GM18499 (cell line): ENCODE results near the gene SIN3A.
"Not testable (repeated sequence)": the region's sequence is repeated elsewhere in the genome, so short reads cannot be mapped to it uniquely, and the experiment has no call there.

Experiments used
- ATAC-seq: cut with Tn5 transposase; IDR thresholded peaks from one replicate; pipeline ENCODE4 v1.9.1; 2021; ENCODE audit warnings: moderate number of reproducible peaks; ENCODE audit not compliant: insufficient read depth, unreplicated experiment

SIN3A gene

GRCh38 chr15:75339531-75340240, 111.8 kb downstream of the SIN3A start:
- ATAC-seq, result no peak

- ATAC-seq, result no peak
Measured at GRCh38 chr15:75338661-75339240, 112.7 kb downstream of the SIN3A start.

DNA sequence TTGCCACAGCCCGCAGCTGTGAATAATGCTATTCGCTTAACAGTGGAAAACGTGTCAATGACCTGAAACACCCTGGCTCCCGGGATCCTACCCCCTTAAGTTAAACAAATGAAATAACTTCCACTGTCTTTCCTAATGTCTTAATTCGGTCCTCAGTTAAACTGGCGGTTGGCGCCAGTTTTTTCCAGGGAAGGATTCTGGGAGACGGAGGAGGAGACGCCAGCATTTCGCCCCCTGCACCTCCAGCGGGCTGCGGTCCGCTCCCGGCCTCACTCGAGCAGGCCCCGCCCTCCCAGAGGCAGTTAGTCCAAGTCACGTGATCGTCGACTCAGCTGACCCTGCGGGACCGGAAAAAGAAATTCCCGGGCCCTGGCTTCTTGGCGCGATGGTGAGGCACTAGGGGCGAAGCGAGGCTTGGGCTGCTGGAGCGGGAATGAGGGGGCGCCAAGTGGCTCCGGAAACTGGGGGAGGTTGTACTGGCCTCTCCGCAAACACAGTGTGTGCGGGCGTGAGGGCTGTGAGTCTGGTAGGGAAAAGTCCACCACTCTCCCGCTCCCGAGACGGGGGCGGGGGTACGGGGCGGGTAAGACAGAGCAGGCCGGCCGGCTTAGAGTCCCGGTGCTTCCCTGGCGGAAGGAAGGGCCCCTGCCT, 115.7 kb downstream of the SIN3A start, which contains the start of gene COMMD4:
Gene COMMD4, plus strand, starts transcription at position 359 of the 651 bp plus-strand sequence. Its CDS starts 27 bp downstream, at position 386.
- no peak for ATAC-seq

DNA sequence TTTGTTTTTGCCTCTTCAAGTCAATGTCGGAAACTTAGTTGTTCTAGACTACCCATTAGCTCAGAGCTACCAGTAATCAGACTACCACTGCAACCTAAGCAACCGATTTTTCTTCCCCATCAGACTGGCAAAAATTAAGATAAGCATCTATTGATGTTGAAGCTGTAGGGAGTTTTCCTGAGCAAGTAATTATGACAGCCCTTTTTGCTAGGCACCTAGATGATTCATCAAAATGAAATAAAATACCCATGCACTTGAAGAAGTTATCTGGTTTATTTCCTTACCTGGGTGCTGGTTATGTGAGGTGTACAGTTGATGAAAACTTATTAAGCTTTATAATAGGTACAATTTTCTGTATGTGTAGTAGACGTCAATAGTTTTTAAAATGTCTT, 116.2 kb downstream of the SIN3A start:
- ATAC-seq, result no peak

DNA sequence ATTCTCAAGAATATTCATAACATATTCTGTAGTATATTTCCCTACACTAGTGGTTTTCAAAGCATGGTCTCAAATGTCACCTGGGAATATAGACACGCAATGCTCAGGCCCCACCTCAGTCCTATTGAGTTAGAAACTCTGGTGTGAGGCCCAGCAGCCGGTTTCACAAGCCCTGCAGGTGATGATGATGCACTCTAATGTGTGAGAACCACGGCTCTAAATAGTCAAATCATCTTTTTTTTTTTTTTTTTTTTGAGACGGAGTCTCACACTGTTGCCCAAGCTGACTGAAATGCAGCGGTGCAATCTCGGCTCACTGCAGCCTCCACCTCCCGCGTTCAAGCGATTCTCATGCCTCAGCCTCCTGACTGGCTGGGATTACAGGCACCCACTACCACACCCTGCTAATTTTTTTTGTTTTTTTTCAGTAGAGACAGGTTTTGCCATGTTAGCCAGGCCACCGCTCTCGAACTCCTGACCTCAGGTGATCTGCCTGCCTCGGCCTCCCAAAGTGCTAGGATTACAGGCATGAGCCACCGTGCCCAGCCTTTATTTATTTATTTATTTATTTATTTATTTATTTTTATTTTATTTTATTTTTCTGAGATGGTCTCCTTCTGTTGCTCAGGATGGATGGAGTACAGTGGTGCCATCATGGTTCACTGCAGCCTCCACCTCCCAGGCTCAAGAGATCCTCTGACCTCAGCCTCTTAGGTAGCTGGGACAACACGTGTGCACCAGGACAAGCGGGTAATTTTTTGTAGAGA, 117.7 kb downstream of the SIN3A start:
- ATAC-seq, result not testable (repeated sequence)

- not testable (repeated sequence) for ATAC-seq
Measured at GRCh38 chr15:75332093-75332492, 119.4 kb downstream of the SIN3A start.

DNA sequence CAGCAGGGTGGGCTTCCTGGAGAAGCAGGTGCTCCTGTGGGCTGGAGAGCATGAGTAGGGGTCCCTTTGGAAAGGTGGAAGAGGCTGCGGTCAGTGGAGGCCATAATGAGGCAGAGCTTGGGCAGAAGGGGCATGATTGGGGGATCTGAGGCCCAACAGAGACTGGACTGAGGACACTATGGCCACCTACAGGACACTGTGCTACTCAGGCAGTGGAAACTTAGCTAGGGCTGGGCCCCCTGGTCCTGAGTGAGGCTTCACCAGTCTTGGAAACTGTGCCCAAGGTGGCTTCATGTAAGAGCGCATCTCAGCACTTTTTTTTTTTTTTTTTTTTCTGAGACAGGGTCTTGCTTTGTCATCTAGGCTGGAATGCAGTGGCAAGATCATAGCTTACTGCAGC, 121.9 kb downstream of the SIN3A start:
- no peak for ATAC-seq

GRCh38 chr15:75328493-75329314, 122.8 kb downstream of the SIN3A start:
- no peak for ATAC-seq

- ATAC-seq, result no peak
Measured at GRCh38 chr15:75327491-75327890, 124.0 kb downstream of the SIN3A start.

GRCh38 chr15:75327005-75327404, 124.5 kb downstream of the SIN3A start:
- no peak for ATAC-seq

DNA sequence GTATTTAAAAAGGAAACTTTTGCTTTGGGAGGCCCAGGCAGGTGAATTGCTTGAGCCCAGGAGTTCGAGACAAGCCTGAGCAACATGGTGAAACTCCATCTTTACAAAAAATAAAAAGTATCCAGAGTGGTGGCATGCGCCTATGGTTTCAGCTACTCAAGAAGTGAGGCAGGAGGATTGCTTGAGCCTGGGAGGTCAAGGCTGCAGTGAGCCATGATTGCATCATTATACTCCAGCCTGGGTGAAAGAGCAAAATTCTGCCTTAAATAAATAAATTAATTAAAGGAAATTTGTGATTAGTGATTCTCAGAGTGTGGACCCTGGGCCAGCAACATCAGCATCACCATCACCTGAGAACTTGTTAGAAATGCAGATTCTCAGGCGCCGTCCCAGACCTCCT, 125.6 kb downstream of the SIN3A start:
- ATAC-seq, result no peak

- no peak for ATAC-seq
Measured at GRCh38 chr15:75321711-75322110, 129.8 kb downstream of the SIN3A start.
